Naive B cell (primary cell): ENCODE results near the gene PRTN3. TPM values are rescaled to one million over a fixed set of nuclear protein-coding genes. Genes with fewer than 3 reads are reported as not detected.
A peak's percentile ranks its signal among the peaks of the same experiment; 100 is the strongest.
"Not testable (repeated sequence)": the region's sequence is repeated elsewhere in the genome, so short reads cannot be mapped to it uniquely, and the experiment has no call there.

ENCODE experiments used
- ATAC-seq, 2 donors: fragments of 150-1000 bp; cut with Tn5 transposase; 2 replicates each; pipeline ENCODE4 v1.10.0; 2021; ENCODE audit warnings: low read depth in 2 of 2, mild to moderate bottlenecking in 2 of 2, moderate library complexity in 2 of 2
- DNase-seq: peaks from one replicate; pipeline ENCODE4 v3.0.0; 2022
- H3K27ac Mint-ChIP-seq, 6 donors: one replicate each; pipeline ENCODE4 v1.8.0; 2020 to 2022; ENCODE audit warnings: mild to moderate bottlenecking in 6 of 6, mixed read lengths in 6 of 6, moderate library complexity in 5 of 6, inconsistent platforms in 2 of 6
- H3K27me3 Mint-ChIP-seq, 3 donors: one replicate each; pipeline ENCODE4 v1.8.0; 2021 to 2022; ENCODE audit warnings: mixed read lengths in 3 of 3, mild to moderate bottlenecking in 1 of 3
- H3K36me3 Mint-ChIP-seq, 2 donors: one replicate each; pipeline ENCODE4 v1.8.0; 2020 to 2022; ENCODE audit warnings: mixed read lengths in 2 of 2, inconsistent platforms in 1 of 2, mild to moderate bottlenecking in 1 of 2
- H3K4me1 Mint-ChIP-seq, 3 donors: one replicate each; pipeline ENCODE4 v1.8.0; 2020 to 2022; ENCODE audit warnings: mixed read lengths in 3 of 3, inconsistent platforms in 1 of 3, mild to moderate bottlenecking in 1 of 3, moderate library complexity in 1 of 3
- H3K4me3 Mint-ChIP-seq, 8 donors: one replicate each; pipeline ENCODE4 v1.8.0; 2020 to 2022; ENCODE audit warnings: mild to moderate bottlenecking in 8 of 8, mixed read lengths in 8 of 8, moderate library complexity in 8 of 8, inconsistent platforms in 2 of 8
- H3K9me3 Mint-ChIP-seq, 7 donors: one replicate each; pipeline ENCODE4 v1.8.0; 2020 to 2022; ENCODE audit warnings: mixed read lengths in 7 of 7, mild to moderate bottlenecking in 5 of 7, inconsistent platforms in 2 of 7, moderate library complexity in 1 of 7
- polyA plus RNA-seq, 6 donors: library from polyadenylated mRNA; unstranded; fragments of 300-500 nt; fragmentation: Illumina TruSeq; gene quantifications; one replicate each; pipeline ENCODE4 v1.2.3, GENCODE V29; 2021; ENCODE audit warnings: low read depth in 6 of 6

Gene PRTN3
- polyA plus RNA-seq, 6 donors from 2014 or later: not detected

GRCh38 chr19:850221-850978 is 9.6 kb downstream of the PRTN3 start:
- no peaks in the 10 kb centered on the region for H3K9me3 Mint-ChIP-seq
- H3K27ac Mint-ChIP-seq: no peak overlapping the region
- H3K4me3 Mint-ChIP-seq: peak overlapping the region in 1 of 8 donors; percentile 42
- no peaks in the 10 kb centered on the region for H3K36me3 Mint-ChIP-seq
- ATAC-seq (peak in 1 of 2 donors; percentile 25), DNase-seq (no peak)
- peaks cover 0 to 4% (median 4%) of the 10 kb centered on the region in 3 donors for H3K4me1 Mint-ChIP-seq
- peaks cover 13 to 61% (median 39%) of the 10 kb centered on the region in 3 donors for H3K27me3 Mint-ChIP-seq

DNA sequence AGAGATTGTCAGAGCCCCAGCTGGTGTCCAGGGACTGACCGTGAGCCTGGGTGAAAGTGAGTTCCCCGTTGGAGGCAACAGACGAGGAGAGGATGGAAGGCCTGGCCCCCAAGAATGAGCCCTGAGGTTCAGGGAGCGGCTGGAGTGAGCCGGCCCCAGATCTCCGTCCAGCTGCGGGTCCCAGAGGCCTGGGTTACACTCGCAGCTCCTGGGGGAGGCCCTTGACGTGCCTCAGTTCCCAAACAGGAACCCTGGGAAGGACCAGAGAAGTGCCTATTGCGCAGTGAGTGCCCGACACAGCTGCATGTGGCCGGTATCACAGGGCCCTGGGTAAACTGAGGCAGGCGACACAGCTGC is 10.2 kb downstream of the PRTN3 start:
- Mint-ChIP-seq H3K4me3 (no peak overlapping the region), H3K36me3 (no peaks in the 10 kb centered on the region), H3K9me3 (no peaks in the 10 kb centered on the region), H3K27ac (no peak overlapping the region), H3K27me3 (peaks cover 8 to 55% (median 33%) of the 10 kb centered on the region in 3 donors), H3K4me1 (no peaks in the 10 kb centered on the region)
- no peak for DNase-seq
- ATAC-seq: no peak

- no peaks in the 10 kb centered on the region for H3K9me3 Mint-ChIP-seq
- peaks cover 3 to 44% (median 22%) of the 10 kb centered on the region in 3 donors for H3K27me3 Mint-ChIP-seq
- peaks cover 0 to 1% (median 0%) of the 10 kb centered on the region in 3 donors for H3K4me1 Mint-ChIP-seq
- no peak within 1 kb of the TSS for H3K27ac Mint-ChIP-seq
- ATAC-seq (no peak), DNase-seq (no peak)
- H3K36me3 Mint-ChIP-seq: no peaks in the 10 kb centered on the region
- no peak within 1 kb of the TSS for H3K4me3 Mint-ChIP-seq
These were observed 11.6 kb downstream of the PRTN3 start, which contains the start of gene ELANE for GRCh38 chr19:852136-853013. Gene ELANE, plus strand, starts transcription at chr19:852303. Its CDS starts 26 bp downstream, at chr19:852329.

DNA sequence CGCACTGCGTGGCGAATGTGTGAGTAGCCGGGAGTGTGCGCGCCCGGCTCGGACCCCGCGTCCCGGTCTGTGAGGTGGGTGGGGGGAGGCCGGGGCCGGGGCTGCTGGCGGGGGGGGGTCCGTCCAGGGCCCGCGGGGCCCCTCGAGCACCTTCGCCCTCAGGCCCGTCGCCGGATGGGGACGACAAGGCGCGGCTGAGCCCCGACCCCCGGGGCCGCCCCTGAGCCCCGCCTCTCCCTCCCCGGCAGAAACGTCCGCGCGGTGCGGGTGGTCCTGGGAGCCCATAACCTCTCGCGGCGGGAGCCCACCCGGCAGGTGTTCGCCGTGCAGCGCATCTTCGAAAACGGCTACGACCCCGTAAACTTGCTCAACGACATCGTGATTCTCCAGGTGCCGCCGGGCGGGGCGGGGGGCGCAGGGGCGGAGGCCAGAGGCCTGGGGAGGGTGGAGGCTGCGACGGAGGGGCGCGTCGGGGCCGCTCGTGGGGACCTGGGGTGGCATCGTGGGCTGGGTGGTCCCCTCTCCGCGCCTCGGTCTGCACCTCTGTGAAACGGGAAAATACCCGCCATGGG is 12.3 kb downstream of the PRTN3 start:
- peaks cover 0 to 41% (median 14%) of the 10 kb centered on the region in 3 donors for H3K27me3 Mint-ChIP-seq
- no peak overlapping the region for H3K27ac Mint-ChIP-seq
- no peak for ATAC-seq
- no peaks in the 10 kb centered on the region for H3K36me3 Mint-ChIP-seq
- no peak for DNase-seq
- peaks cover 0 to 3% (median 0%) of the 10 kb centered on the region in 3 donors for H3K4me1 Mint-ChIP-seq
- H3K4me3 Mint-ChIP-seq: no peak overlapping the region
- no peaks in the 10 kb centered on the region for H3K9me3 Mint-ChIP-seq

- not testable (repeated sequence) for H3K4me3 Mint-ChIP-seq, DNase-seq, H3K4me1 Mint-ChIP-seq, ATAC-seq, H3K27ac Mint-ChIP-seq, H3K36me3 Mint-ChIP-seq, H3K9me3 Mint-ChIP-seq
- peaks cover 0 to 41% (median 10%) of the 10 kb centered on the region in 3 donors for H3K27me3 Mint-ChIP-seq
These were observed 12.9 kb downstream of the PRTN3 start for GRCh38 chr19:853614-854220.

- ATAC-seq (no peak), DNase-seq (no peak)
- Mint-ChIP-seq H3K27me3 (peaks cover 0 to 40% (median 10%) of the 10 kb centered on the region in 3 donors), H3K4me3 (no peak overlapping the region), H3K9me3 (no peaks in the 10 kb centered on the region), H3K36me3 (no peaks in the 10 kb centered on the region), H3K27ac (no peak overlapping the region), H3K4me1 (peaks cover 0 to 6% (median 3%) of the 10 kb centered on the region in 3 donors)
These were observed 13.8 kb downstream of the PRTN3 start for GRCh38 chr19:854549-854948.

DNA sequence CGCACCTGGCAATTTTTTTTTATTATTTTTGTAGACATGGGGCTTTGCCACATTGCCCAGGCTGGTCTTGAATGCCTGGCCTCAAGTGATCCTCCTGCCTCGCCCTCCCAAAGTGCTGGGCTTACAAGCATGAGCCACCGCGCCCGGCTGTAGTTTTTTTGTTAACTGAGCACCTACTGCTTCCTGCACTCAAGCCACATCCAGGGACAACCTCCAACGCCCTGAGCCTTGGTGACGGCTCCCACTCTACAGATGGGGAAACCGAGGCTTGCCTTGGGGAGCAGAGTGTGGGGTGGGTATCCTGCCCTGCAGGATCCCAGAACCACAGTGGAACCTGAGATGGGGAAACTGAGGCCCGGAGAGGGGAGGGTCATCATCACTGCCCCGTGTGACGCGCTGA is 14.3 kb downstream of the PRTN3 start:
- ATAC-seq (no peak), DNase-seq (no peak)
- H3K36me3 Mint-ChIP-seq: no peaks in the 10 kb centered on the region
- H3K4me3 Mint-ChIP-seq: no peak overlapping the region
- peaks cover 0 to 35% (median 10%) of the 10 kb centered on the region in 3 donors for H3K27me3 Mint-ChIP-seq
- H3K9me3 Mint-ChIP-seq: no peaks in the 10 kb centered on the region
- no peak overlapping the region for H3K27ac Mint-ChIP-seq
- peaks cover 0 to 10% (median 3%) of the 10 kb centered on the region in 3 donors for H3K4me1 Mint-ChIP-seq

DNA sequence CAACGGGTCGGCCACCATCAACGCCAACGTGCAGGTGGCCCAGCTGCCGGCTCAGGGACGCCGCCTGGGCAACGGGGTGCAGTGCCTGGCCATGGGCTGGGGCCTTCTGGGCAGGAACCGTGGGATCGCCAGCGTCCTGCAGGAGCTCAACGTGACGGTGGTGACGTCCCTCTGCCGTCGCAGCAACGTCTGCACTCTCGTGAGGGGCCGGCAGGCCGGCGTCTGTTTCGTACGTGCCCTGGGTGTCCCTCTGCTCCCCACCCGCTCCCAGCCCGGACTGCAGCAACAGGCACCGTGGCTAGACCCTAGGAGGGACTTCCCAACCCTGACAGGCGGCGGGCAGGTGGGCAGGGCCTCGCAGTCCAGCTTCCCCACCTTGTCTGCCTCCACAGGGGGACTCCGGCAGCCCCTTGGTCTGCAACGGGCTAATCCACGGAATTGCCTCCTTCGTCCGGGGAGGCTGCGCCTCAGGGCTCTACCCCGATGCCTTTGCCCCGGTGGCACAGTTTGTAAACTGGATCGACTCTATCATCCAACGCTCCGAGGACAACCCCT is 14.8 kb downstream of the PRTN3 start:
- Mint-ChIP-seq H3K4me1 (peaks cover 0 to 10% (median 3%) of the 10 kb centered on the region in 3 donors), H3K9me3 (no peaks in the 10 kb centered on the region), H3K4me3 (no peak overlapping the region), H3K27ac (no peak overlapping the region), H3K36me3 (no peaks in the 10 kb centered on the region), H3K27me3 (peaks cover 0 to 30% (median 5%) of the 10 kb centered on the region in 3 donors)
- ATAC-seq (no peak), DNase-seq (no peak)

GRCh38 chr19:858284-858683 is 17.5 kb downstream of the PRTN3 start:
- no peak for DNase-seq
- H3K4me3 Mint-ChIP-seq: peak overlapping the region in 1 of 8 donors; percentile 25
- peaks cover 0 to 22% (median 5%) of the 10 kb centered on the region in 3 donors for H3K27me3 Mint-ChIP-seq
- no peaks in the 10 kb centered on the region for H3K36me3 Mint-ChIP-seq
- H3K4me1 Mint-ChIP-seq: peaks cover 7 to 20% (median 14%) of the 10 kb centered on the region in 3 donors
- no peak for ATAC-seq
- peak overlapping the region in 2 of 6 donors; percentile 47 to 62 for H3K27ac Mint-ChIP-seq
- H3K9me3 Mint-ChIP-seq: peaks cover 0 to 4% (median 0%) of the 10 kb centered on the region in 7 donors

- H3K4me1 Mint-ChIP-seq: peaks cover 11 to 26% (median 23%) of the 10 kb centered on the region in 3 donors
- no peak for DNase-seq
- no peak for ATAC-seq
- peak within 1 kb of the TSS in 6 of 8 donors; percentile 12 to 76 (median 35) for H3K4me3 Mint-ChIP-seq
- no peaks in the 10 kb centered on the region for H3K36me3 Mint-ChIP-seq
- H3K9me3 Mint-ChIP-seq: peaks cover 0 to 4% (median 0%) of the 10 kb centered on the region in 7 donors
- H3K27ac Mint-ChIP-seq: peak within 1 kb of the TSS in 2 of 6 donors; percentile 62 to 71
- H3K27me3 Mint-ChIP-seq: peaks cover 0 to 22% (median 10%) of the 10 kb centered on the region in 3 donors
These were observed 18.4 kb downstream of the PRTN3 start, which contains the start of gene CFD for GRCh38 chr19:858868-859843. Gene CFD, plus strand, starts transcription at chr19:859664. Its CDS starts 26 bp downstream, at chr19:859690.

GRCh38 chr19:861141-861755 is 20.4 kb downstream of the PRTN3 start:
- Mint-ChIP-seq H3K36me3 (no peaks in the 10 kb centered on the region), H3K4me3 (peak overlapping the region in 1 of 8 donors; percentile 70), H3K27me3 (peaks cover 0 to 22% (median 10%) of the 10 kb centered on the region in 3 donors), H3K4me1 (peaks cover 11 to 31% (median 26%) of the 10 kb centered on the region in 3 donors), H3K9me3 (peaks cover 0 to 4% (median 0%) of the 10 kb centered on the region in 7 donors), H3K27ac (peak overlapping the region in 1 of 6 donors; percentile 69)
- DNase-seq: no peak
- no peak for ATAC-seq
